IPS-18a (cell line): ENCODE data around the gene FXN.
A peak's percentile ranks its signal among the peaks of the same experiment; 100 is the strongest.

Experiments
- H3K27ac ChIP-seq: one replicate; pipeline ENCODE4 v1.5.1; 2013; ENCODE audit warnings: low read length
- H3K27me3 ChIP-seq: one replicate; pipeline ENCODE4 v1.6.1; 2013; ENCODE audit warnings: mild to moderate bottlenecking, low read length; ENCODE audit not compliant: control insufficient read depth, insufficient read depth
- H3K36me3 ChIP-seq: one replicate; pipeline ENCODE4 v1.6.1; 2013; ENCODE audit warnings: low read depth, low read length; ENCODE audit not compliant: control insufficient read depth
- H3K4me1 ChIP-seq: one replicate; pipeline ENCODE4 v1.6.1; 2013; ENCODE audit warnings: low read depth, low read length; ENCODE audit not compliant: control insufficient read depth
- H3K4me3 ChIP-seq: one replicate; pipeline ENCODE4 v1.5.1; 2013; ENCODE audit warnings: low read length
- H3K9ac ChIP-seq: one replicate; pipeline ENCODE4 v1.6.1; 2013; ENCODE audit warnings: mild to moderate bottlenecking, low read length, moderate library complexity
- H3K9me3 ChIP-seq: one replicate; pipeline ENCODE4 v1.6.1; 2013; ENCODE audit warnings: low read depth, low read length; ENCODE audit not compliant: control insufficient read depth

Gene FXN

GRCh38 chr9:69029535-69029934 is 6.0 kb upstream of the FXN start:
- H3K9me3 ChIP-seq: peaks cover 4% of the 10 kb centered on the region
- no peaks in the 10 kb centered on the region for H3K27me3 ChIP-seq
- no peak overlapping the region for H3K27ac ChIP-seq
- no peak overlapping the region for H3K9ac ChIP-seq
- no peaks in the 10 kb centered on the region for H3K36me3 ChIP-seq
- H3K4me3 ChIP-seq: no peak overlapping the region
- H3K4me1 ChIP-seq: no peaks in the 10 kb centered on the region

- Histone ChIP-seq H3K4me1 (no peaks in the 10 kb centered on the region), H3K27ac (no peak overlapping the region), H3K4me3 (no peak overlapping the region), H3K27me3 (no peaks in the 10 kb centered on the region), H3K9me3 (peaks cover 4% of the 10 kb centered on the region), H3K9ac (no peak overlapping the region), H3K36me3 (no peaks in the 10 kb centered on the region)
Observed at GRCh38 chr9:69030851-69031645, 4.5 kb upstream of the FXN start.

- Histone ChIP-seq H3K9ac (no peak overlapping the region), H3K4me1 (peaks cover 8% of the 10 kb centered on the region), H3K36me3 (no peaks in the 10 kb centered on the region), H3K27me3 (no peaks in the 10 kb centered on the region), H3K4me3 (no peak overlapping the region), H3K9me3 (peaks cover 4% of the 10 kb centered on the region), H3K27ac (no peak overlapping the region)
Observed at GRCh38 chr9:69034071-69034470, 1.5 kb upstream of the FXN start.

GRCh38 chr9:69036309-69036708 is 757 bp downstream of the FXN start:
- no peaks in the 10 kb centered on the region for H3K9me3 ChIP-seq
- H3K27me3 ChIP-seq: no peaks in the 10 kb centered on the region
- H3K9ac ChIP-seq: peak overlapping the region; percentile 83
- no peaks in the 10 kb centered on the region for H3K36me3 ChIP-seq
- peak overlapping the region; percentile 99 for H3K4me3 ChIP-seq
- peaks cover 8% of the 10 kb centered on the region for H3K4me1 ChIP-seq
- peak overlapping the region; percentile 68 for H3K27ac ChIP-seq

- no peaks in the 10 kb centered on the region for H3K36me3 ChIP-seq
- peak overlapping the region; percentile 99 for H3K4me3 ChIP-seq
- no peaks in the 10 kb centered on the region for H3K27me3 ChIP-seq
- no peaks in the 10 kb centered on the region for H3K9me3 ChIP-seq
- H3K9ac ChIP-seq: peak overlapping the region; percentile 83
- no peak overlapping the region for H3K27ac ChIP-seq
- H3K4me1 ChIP-seq: peaks cover 8% of the 10 kb centered on the region
Observed at GRCh38 chr9:69036799-69037198, 1.2 kb downstream of the FXN start.

DNA sequence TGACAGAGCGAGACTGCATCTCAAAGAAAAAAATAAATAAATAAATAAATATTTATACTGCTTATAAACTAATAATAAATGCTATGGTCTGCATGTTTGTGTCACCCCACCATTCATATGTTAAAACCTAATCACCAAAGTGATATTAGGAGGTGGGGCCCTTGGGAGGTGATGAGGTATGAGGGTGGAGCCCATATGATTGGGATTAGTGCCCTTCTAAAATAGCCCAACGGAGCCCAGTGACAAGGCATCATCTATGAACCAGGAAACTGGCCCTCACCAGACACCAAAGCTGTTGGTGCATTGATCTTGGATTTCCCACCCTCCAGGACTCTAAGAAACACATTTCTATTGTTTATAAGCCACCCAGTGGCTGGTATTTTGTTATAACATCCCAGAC is 5.1 kb downstream of the FXN start:
- no peak overlapping the region for H3K27ac ChIP-seq
- H3K4me1 ChIP-seq: peaks cover 20% of the 10 kb centered on the region
- H3K9me3 ChIP-seq: no peaks in the 10 kb centered on the region
- no peaks in the 10 kb centered on the region for H3K36me3 ChIP-seq
- H3K9ac ChIP-seq: no peak overlapping the region
- H3K27me3 ChIP-seq: no peaks in the 10 kb centered on the region
- no peak overlapping the region for H3K4me3 ChIP-seq

GRCh38 chr9:69044240-69045219 is 9.0 kb downstream of the FXN start:
- H3K27ac ChIP-seq: no peak overlapping the region
- peaks cover 20% of the 10 kb centered on the region for H3K4me1 ChIP-seq
- H3K36me3 ChIP-seq: peaks cover 18% of the 10 kb centered on the region
- H3K4me3 ChIP-seq: no peak overlapping the region
- no peak overlapping the region for H3K9ac ChIP-seq
- H3K27me3 ChIP-seq: no peaks in the 10 kb centered on the region
- H3K9me3 ChIP-seq: no peaks in the 10 kb centered on the region

GRCh38 chr9:69045821-69046220 is 10.3 kb downstream of the FXN start:
- peaks cover 20% of the 10 kb centered on the region for H3K4me1 ChIP-seq
- H3K9me3 ChIP-seq: no peaks in the 10 kb centered on the region
- H3K9ac ChIP-seq: no peak overlapping the region
- H3K4me3 ChIP-seq: no peak overlapping the region
- H3K27me3 ChIP-seq: no peaks in the 10 kb centered on the region
- H3K36me3 ChIP-seq: peaks cover 23% of the 10 kb centered on the region
- no peak overlapping the region for H3K27ac ChIP-seq

GRCh38 chr9:69046723-69047122 is 11.2 kb downstream of the FXN start:
- no peaks in the 10 kb centered on the region for H3K27me3 ChIP-seq
- no peak overlapping the region for H3K27ac ChIP-seq
- H3K9me3 ChIP-seq: no peaks in the 10 kb centered on the region
- no peak overlapping the region for H3K4me3 ChIP-seq
- no peak overlapping the region for H3K9ac ChIP-seq
- peaks cover 23% of the 10 kb centered on the region for H3K36me3 ChIP-seq
- H3K4me1 ChIP-seq: peaks cover 20% of the 10 kb centered on the region

DNA sequence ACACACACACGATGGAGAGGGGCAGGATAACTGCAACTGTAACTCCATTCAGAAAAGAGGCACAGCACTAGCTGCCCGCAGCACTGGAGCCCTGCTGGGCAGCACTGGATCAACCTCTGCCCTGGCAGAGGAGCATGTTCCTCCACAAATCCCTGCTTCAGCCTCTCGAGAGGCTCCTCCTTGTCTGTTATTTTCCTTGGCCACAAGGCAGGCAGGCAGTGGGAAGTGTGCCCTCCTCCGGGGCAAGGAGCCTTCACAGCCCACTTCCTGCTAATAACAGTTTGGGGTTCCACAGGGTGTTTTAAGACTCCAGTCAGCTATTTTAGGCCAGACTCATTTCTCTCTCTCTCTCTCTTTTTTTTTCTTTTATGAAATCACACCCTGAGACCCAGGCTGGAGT is 11.8 kb downstream of the FXN start:
- Histone ChIP-seq H3K9ac (no peak overlapping the region), H3K4me3 (no peak overlapping the region), H3K36me3 (peaks cover 23% of the 10 kb centered on the region), H3K9me3 (no peaks in the 10 kb centered on the region), H3K4me1 (peaks cover 20% of the 10 kb centered on the region), H3K27ac (no peak overlapping the region), H3K27me3 (no peaks in the 10 kb centered on the region)

GRCh38 chr9:69049094-69049493 is 13.5 kb downstream of the FXN start:
- H3K27ac ChIP-seq: no peak overlapping the region
- H3K4me3 ChIP-seq: no peak overlapping the region
- H3K9ac ChIP-seq: no peak overlapping the region
- peaks cover 17% of the 10 kb centered on the region for H3K4me1 ChIP-seq
- peaks cover 28% of the 10 kb centered on the region for H3K36me3 ChIP-seq
- H3K9me3 ChIP-seq: no peaks in the 10 kb centered on the region
- H3K27me3 ChIP-seq: no peaks in the 10 kb centered on the region
